ENCODE data around the gene FBXL12. TPM values are rescaled to one million over a fixed set of nuclear protein-coding genes. Genes with fewer than 3 reads are reported as not detected.

FBXL12 gene
- total RNA-seq, 4 donors from 2014 or later: 15.8 to 32.7 (median 29.2) TPM

- Histone ChIP-seq H3K9me3 (peaks cover 0 to 4% (median 0%) of the 10 kb centered on the region in 4 donors), H3K27me3 (no peaks in the 10 kb centered on the region), H3K4me3 (peak overlapping the region; percentile 92 to 99 (median 94)), H3K27ac (replicated peaks in 1 of 4) (peak overlapping the region; percentile 92 to 95 (median 92)), H3K36me3 (peaks cover 0 to 13% (median 3%) of the 10 kb centered on the region in 4 donors), H3K4me1 (peaks cover 12 to 36% (median 30%) of the 10 kb centered on the region in 4 donors)
- under 1% methylated on average over 20 of the region's 21 CpGs for WGBS
- no peak for DNase-seq (ENCODE audit: extremely low spot score)
- intact Hi-C loops (cut with DNase I): no loop called here
- no peak for TF ChIP-seq POLR2A (IDR thresholded peaks at IDR 0.05; ENCODE audit: low read depth)
- no peak for TF ChIP-seq EP300 (IDR thresholded peaks at IDR 0.05)
- TF ChIP-seq POLR2AphosphoS5 (IDR thresholded peaks at IDR 0.05): peak; percentile 53 to 57
- TF ChIP-seq, protein P1, sequence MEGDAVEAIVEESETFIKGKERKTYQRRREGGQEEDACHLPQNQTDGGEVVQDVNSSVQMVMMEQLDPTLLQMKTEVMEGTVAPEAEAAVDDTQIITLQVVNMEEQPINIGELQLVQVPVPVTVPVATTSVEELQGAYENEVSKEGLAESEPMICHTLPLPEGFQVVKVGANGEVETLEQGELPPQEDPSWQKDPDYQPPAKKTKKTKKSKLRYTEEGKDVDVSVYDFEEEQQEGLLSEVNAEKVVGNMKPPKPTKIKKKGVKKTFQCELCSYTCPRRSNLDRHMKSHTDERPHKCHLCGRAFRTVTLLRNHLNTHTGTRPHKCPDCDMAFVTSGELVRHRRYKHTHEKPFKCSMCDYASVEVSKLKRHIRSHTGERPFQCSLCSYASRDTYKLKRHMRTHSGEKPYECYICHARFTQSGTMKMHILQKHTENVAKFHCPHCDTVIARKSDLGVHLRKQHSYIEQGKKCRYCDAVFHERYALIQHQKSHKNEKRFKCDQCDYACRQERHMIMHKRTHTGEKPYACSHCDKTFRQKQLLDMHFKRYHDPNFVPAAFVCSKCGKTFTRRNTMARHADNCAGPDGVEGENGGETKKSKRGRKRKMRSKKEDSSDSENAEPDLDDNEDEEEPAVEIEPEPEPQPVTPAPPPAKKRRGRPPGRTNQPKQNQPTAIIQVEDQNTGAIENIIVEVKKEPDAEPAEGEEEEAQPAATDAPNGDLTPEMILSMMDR (IDR thresholded peaks at IDR 0.05): no peak
Observed at GRCh38 chr19:9819596-9819909, 674 bp upstream of the FBXL12 start.

GRCh38 chr19:9818175-9818733 lies 625 bp downstream of the FBXL12 start:
- 18% methylated on average over 7 of the region's 39 CpGs for WGBS
- peaks cover 12 to 36% (median 30%) of the 10 kb centered on the region in 4 donors for H3K4me1 ChIP-seq
- intact Hi-C loops (cut with DNase I): no loop called here
- TF ChIP-seq POLR2A (IDR thresholded peaks at IDR 0.05; ENCODE audit: low read depth) (no peak), EP300 (IDR thresholded peaks at IDR 0.05) (no peak)
- TF ChIP-seq, protein P1 (IDR thresholded peaks at IDR 0.05): no peak
- H3K27ac ChIP-seq (replicated peaks in 1 of 4): peak overlapping the region; percentile 92 to 95 (median 92)
- peak overlapping the region; percentile 92 to 99 (median 94) for H3K4me3 ChIP-seq
- no peaks in the 10 kb centered on the region for H3K27me3 ChIP-seq
- peaks cover 0 to 25% (median 10%) of the 10 kb centered on the region in 4 donors for H3K36me3 ChIP-seq
- H3K9me3 ChIP-seq: peaks cover 0 to 4% (median 0%) of the 10 kb centered on the region in 4 donors
- DNase-seq (ENCODE audit: extremely low spot score): no peak

GRCh38 chr19:9811139-9811538 lies 7.7 kb downstream of the FBXL12 start:
- peaks cover 0 to 5% (median 2%) of the 10 kb centered on the region in 4 donors for H3K4me1 ChIP-seq
- no peaks in the 10 kb centered on the region for H3K9me3 ChIP-seq
- WGBS: 97% methylated on average over 15 of the region's 21 CpGs
- H3K36me3 ChIP-seq: peaks cover 30 to 90% (median 68%) of the 10 kb centered on the region in 4 donors
- H3K27me3 ChIP-seq: no peaks in the 10 kb centered on the region
- no peak for DNase-seq (ENCODE audit: extremely low spot score)
- intact Hi-C loops (cut with DNase I): no loop called here
- H3K4me3 ChIP-seq: no peak overlapping the region
- TF ChIP-seq, protein P1 (IDR thresholded peaks at IDR 0.05): no peak
- TF ChIP-seq POLR2AphosphoS5 (IDR thresholded peaks at IDR 0.05) (no peak), EP300 (IDR thresholded peaks at IDR 0.05) (no peak), POLR2A (IDR thresholded peaks at IDR 0.05; ENCODE audit: low read depth) (no peak)
- no peak overlapping the region for H3K27ac ChIP-seq (replicated peaks in 1 of 4)

- no peak for TF ChIP-seq POLR2A (IDR thresholded peaks at IDR 0.05; ENCODE audit: low read depth)
- TF ChIP-seq POLR2AphosphoS5 (IDR thresholded peaks at IDR 0.05): no peak
- TF ChIP-seq EP300 (IDR thresholded peaks at IDR 0.05): no peak
- TF ChIP-seq, protein P1 (IDR thresholded peaks at IDR 0.05): no peak
- H3K36me3 ChIP-seq: peaks cover 30 to 81% (median 73%) of the 10 kb centered on the region in 4 donors
- DNase-seq (ENCODE audit: extremely low spot score): no peak
- no peaks in the 10 kb centered on the region for H3K9me3 ChIP-seq
- H3K4me1 ChIP-seq: no peaks in the 10 kb centered on the region
- H3K4me3 ChIP-seq: no peak overlapping the region
- whole genome bisulfite sequencing: 95% methylated on average over 11 of the region's 11 CpGs
- H3K27ac ChIP-seq (replicated peaks in 1 of 4): no peak overlapping the region
- intact Hi-C loops (cut with DNase I): no loop called here
- no peaks in the 10 kb centered on the region for H3K27me3 ChIP-seq
Observed at GRCh38 chr19:9808855-9809824, 9.7 kb downstream of the FBXL12 start.

All from esophagus muscularis mucosa (tissue), 4 donors.